Esophagus muscularis mucosa (tissue), 4 donors: Measurements from ENCODE around the gene WNT11. TPM values are rescaled to one million over a fixed set of nuclear protein-coding genes. Genes with fewer than 3 reads are reported as not detected.

Experiments used
- DNase-seq: peaks from one replicate; pipeline ENCODE4 v3.0.0-alpha.2; 2017; ENCODE audit errors: extremely low spot score
- H3K27ac ChIP-seq, 4 donors: fragments of 200-600 bp; sonication (generic); replicated peaks in 1 of 4; 1 replicate in 3 of 4; 2 replicates in 1 of 4; pipeline ENCODE4 v1.5.1; 2016 to 2019; ENCODE audit warnings: mild to moderate bottlenecking in 1 of 4
- H3K27me3 ChIP-seq, 4 donors: fragments of 200-600 bp; sonication (generic); one replicate each; pipeline versions ENCODE4 v1.5.1 to v1.6.0; 2016 to 2019
- H3K36me3 ChIP-seq, 4 donors: fragments of 200-600 bp; sonication (generic); one replicate each; pipeline ENCODE4 v1.5.1; 2016 to 2019
- H3K4me1 ChIP-seq, 4 donors: fragments of 200-600 bp; sonication (generic); one replicate each; pipeline ENCODE4 v1.5.1; 2016 to 2019
- H3K4me3 ChIP-seq, 4 donors: fragments of 200-600 bp; sonication (generic); 1 replicate in 2 of 4; 2 replicates in 2 of 4; pipeline ENCODE4 v1.5.1; 2016 to 2019; ENCODE audit warnings: mild to moderate bottlenecking in 4 of 4, moderate library complexity in 1 of 4
- H3K9me3 ChIP-seq, 4 donors: fragments of 200-600 bp; sonication (generic); 1 replicate in 3 of 4; 2 replicates in 1 of 4; pipeline ENCODE4 v1.5.1; 2016 to 2019
- CTCF ChIP-seq, 3 experiments: fragments of 200-600 bp in 2 of 3; fragments of 450-650 bp in 1 of 3; sonication (generic) in 2 of 3; IDR thresholded peaks; one replicate each; pipeline ENCODE4 v1.5.1; 2017 to 2019; ENCODE audit warnings: antibody characterized with exemption in 3 of 3, mild to moderate bottlenecking in 2 of 3, moderate library complexity in 1 of 3
- EP300 ChIP-seq: sonication (generic); formaldehyde crosslinking; IDR thresholded peaks from one replicate; pipeline ENCODE4 v1.6.1; 2017; ENCODE audit warnings: antibody characterized with exemption
- POLR2A ChIP-seq: fragments of 450-650 bp; IDR thresholded peaks from one replicate; pipeline ENCODE4 v1.6.1; 2017; ENCODE audit warnings: antibody characterized with exemption, moderate library complexity, mild to moderate bottlenecking, low read depth
- POLR2AphosphoS5 ChIP-seq, 2 donors: sonication (generic); formaldehyde crosslinking; IDR thresholded peaks; one replicate each; pipeline ENCODE4 v1.6.1; 2017; ENCODE audit warnings: antibody characterized with exemption in 2 of 2
- WGBS: methylation state at CpG from one replicate; pipeline ENCODE4 v1.1.5; 2018; 5-methylcytosine and 5-hydroxymethylcytosine counted together
- intact Hi-C: fragments of 100-400 bp; cut with DNase I; formaldehyde crosslinking; loops from one replicate; pipeline ENCODE4 v1.15.1; 2023
- total RNA-seq, 4 donors: library from RNA; depleted of rRNA; stranded (reverse); fragments of >200 nt; gene quantifications; one replicate each; pipeline versions ENCODE4 v1.1.0 to v1.2.1, GENCODE V29; 2016

The WNT11 gene
- total RNA-seq, 4 donors from 2014 or later = 3.7 to 11.0 (median 7.7) TPM

- Histone ChIP-seq H3K4me3 (no peak overlapping the region), H3K4me1 (peaks cover 10 to 22% (median 14%) of the 10 kb centered on the region in 4 donors), H3K9me3 (no peaks in the 10 kb centered on the region), H3K27me3 (no peaks in the 10 kb centered on the region), H3K27ac (no peak overlapping the region), H3K36me3 (no peaks in the 10 kb centered on the region)
- DNase-seq = no peak
- 98% methylated on average over 6 of the region's 6 CpGs for WGBS
- TF ChIP-seq POLR2A (no peak), CTCF (IDR thresholded peaks at IDR 0.05) (no peak), EP300 (no peak), POLR2AphosphoS5 (IDR thresholded peaks at IDR 0.05) (no peak)
- intact Hi-C loops = loop anchor here (5.0 kb wide), 1 partner anchor 347 kb away; no protein-coding TSS in a partner anchor
These were observed 56.6 kb downstream of the WNT11 start for GRCh38 chr11:76149713-76150112.

- no peak for DNase-seq
- intact Hi-C loops = no loop called here
- no peak for TF ChIP-seq EP300
- TF ChIP-seq POLR2A = no peak
- TF ChIP-seq POLR2AphosphoS5 (IDR thresholded peaks at IDR 0.05) = no peak
- TF ChIP-seq CTCF (IDR thresholded peaks at IDR 0.05) = no peak
- no peaks in the 10 kb centered on the region for H3K36me3 ChIP-seq
- H3K4me1 ChIP-seq = peaks cover 10 to 22% (median 14%) of the 10 kb centered on the region in 4 donors
- no peaks in the 10 kb centered on the region for H3K9me3 ChIP-seq
- H3K4me3 ChIP-seq = no peak overlapping the region
- 82% methylated on average over 17 of the region's 17 CpGs for WGBS
- no peak overlapping the region for H3K27ac ChIP-seq
- H3K27me3 ChIP-seq = no peaks in the 10 kb centered on the region
These were observed 57.2 kb downstream of the WNT11 start for GRCh38 chr11:76148941-76149613.

- Histone ChIP-seq H3K4me3 (no peak overlapping the region), H3K27ac (no peak overlapping the region), H3K9me3 (no peaks in the 10 kb centered on the region), H3K27me3 (no peaks in the 10 kb centered on the region), H3K36me3 (peaks cover 0 to 4% (median 2%) of the 10 kb centered on the region in 4 donors), H3K4me1 (peaks cover 10 to 17% (median 14%) of the 10 kb centered on the region in 4 donors)
- TF ChIP-seq EP300 (no peak), CTCF (IDR thresholded peaks at IDR 0.05) (no peak), POLR2AphosphoS5 (IDR thresholded peaks at IDR 0.05) (no peak), POLR2A (no peak)
- DNase-seq = no peak
- WGBS = 100% methylated on average over 4 of the region's 6 CpGs
- intact Hi-C loops = no loop called here
These were observed 58.1 kb downstream of the WNT11 start for GRCh38 chr11:76148231-76148630.

- Histone ChIP-seq H3K4me3 (no peak overlapping the region), H3K36me3 (peaks cover 3 to 14% (median 9%) of the 10 kb centered on the region in 4 donors), H3K9me3 (no peaks in the 10 kb centered on the region), H3K4me1 (peaks cover 5 to 11% (median 6%) of the 10 kb centered on the region in 4 donors), H3K27ac (no peak overlapping the region), H3K27me3 (no peaks in the 10 kb centered on the region)
- 87% methylated on average over 10 of the region's 14 CpGs for WGBS
- DNase-seq = no peak
- no peak for TF ChIP-seq POLR2AphosphoS5 (IDR thresholded peaks at IDR 0.05)
- no peak for TF ChIP-seq POLR2A
- TF ChIP-seq EP300 = no peak
- no peak for TF ChIP-seq CTCF (IDR thresholded peaks at IDR 0.05)
- intact Hi-C loops = no loop called here
These were observed 59.1 kb downstream of the WNT11 start for GRCh38 chr11:76147106-76147740.
